Mesendoderm (in vitro differentiated cells): Measurements from ENCODE around the gene GOLGA2. TPM values are rescaled to one million over a fixed set of nuclear protein-coding genes. Genes with fewer than 3 reads are reported as not detected.

Experiments used
- DNase-seq: peaks from one replicate; pipeline ENCODE4 v3.0.0; 2013
- H2AK5ac ChIP-seq: 2 replicates; pipeline ENCODE4 v1.6.1; 2013; ENCODE audit warnings: low read length, inconsistent platforms
- H2BK120ac ChIP-seq: 2 replicates; pipeline ENCODE4 v1.6.1; 2013; ENCODE audit warnings: low read depth, mild to moderate bottlenecking, low read length, moderate library complexity, mixed read lengths
- H2BK15ac ChIP-seq: replicated peaks from 2 replicates; pipeline ENCODE4 v1.6.1; 2013; ENCODE audit warnings: low read depth, mild to moderate bottlenecking, moderate library complexity
- H2BK5ac ChIP-seq: 2 replicates; pipeline ENCODE4 v1.6.1; 2013; ENCODE audit warnings: low read length, inconsistent platforms
- H3K18ac ChIP-seq: 2 replicates; pipeline ENCODE4 v1.6.1; 2013; ENCODE audit warnings: mild to moderate bottlenecking, low read length, mixed read lengths
- H3K23ac ChIP-seq: one replicate; pipeline ENCODE4 v1.6.1; 2013; ENCODE audit warnings: low read length
- H3K27ac ChIP-seq: 2 replicates; pipeline ENCODE4 v1.5.1; 2013; ENCODE audit warnings: low read depth, mild to moderate bottlenecking, inconsistent platforms, low read length, moderate library complexity
- H3K27me3 ChIP-seq: 2 replicates; pipeline ENCODE4 v1.6.1; 2013; ENCODE audit warnings: low read length, control low read depth, mild to moderate bottlenecking, inconsistent platforms; ENCODE audit not compliant: insufficient read depth, poor library complexity
- H3K36me3 ChIP-seq: 2 replicates; pipeline ENCODE4 v1.6.1; 2013; ENCODE audit warnings: low read length, inconsistent platforms; ENCODE audit not compliant: control insufficient read depth, insufficient read depth
- H3K4ac ChIP-seq: one replicate; pipeline ENCODE4 v1.6.1; 2013; ENCODE audit warnings: low read depth, mild to moderate bottlenecking, low read length, moderate library complexity
- H3K4me1 ChIP-seq: 2 replicates; pipeline ENCODE4 v1.6.1; 2013; ENCODE audit warnings: low read depth, low read length, inconsistent platforms; ENCODE audit not compliant: control insufficient read depth
- H3K4me2 ChIP-seq: 2 replicates; pipeline ENCODE4 v1.6.1; 2013; ENCODE audit warnings: low read length
- H3K4me3 ChIP-seq: 2 replicates; pipeline ENCODE4 v1.5.1; 2013; ENCODE audit warnings: mild to moderate bottlenecking, low read length
- H3K56ac ChIP-seq: one replicate; pipeline ENCODE4 v1.6.1; 2013; ENCODE audit warnings: low read length
- H3K79me1 ChIP-seq: 2 replicates; pipeline ENCODE4 v1.6.1; 2013; ENCODE audit warnings: low read length, inconsistent platforms
- H3K79me2 ChIP-seq: 2 replicates; pipeline ENCODE4 v1.6.1; 2013; ENCODE audit warnings: mild to moderate bottlenecking, low read length; ENCODE audit not compliant: control insufficient read depth, insufficient read depth
- H3K9ac ChIP-seq: 2 replicates; pipeline ENCODE4 v1.6.1; 2013; ENCODE audit warnings: low read length, inconsistent platforms
- H4K5ac ChIP-seq: one replicate; pipeline ENCODE4 v1.6.1; 2013; ENCODE audit warnings: low read length
- H4K8ac ChIP-seq: one replicate; pipeline ENCODE4 v1.6.1; 2013; ENCODE audit warnings: low read depth, mild to moderate bottlenecking, control low read depth, low read length, moderate library complexity
- WGBS: extraction: QIAGEN DNeasy Blood & Tissue Kit; methylation state at CpG from one replicate; pipeline ENCODE4 v1.1.7; 2013; ENCODE audit warnings: low lambda C conversion rate, missing lambda C conversion rate; ENCODE audit not compliant: insufficient coverage; ENCODE audit errors: extremely low coverage; 5-methylcytosine and 5-hydroxymethylcytosine counted together
- polyA plus RNA-seq, 2 experiments: library from polyadenylated mRNA; stranded (reverse); fragments of 200-250 nt; gene quantifications; one replicate each; pipeline ENCODE4 v1.2.3, GENCODE V29; 2013

The GOLGA2 gene
- 27.1 TPM for polyA plus RNA-seq (2013, experiment 1 of 2)
- 28.3 TPM for polyA plus RNA-seq (2013, experiment 2 of 2)

DNA sequence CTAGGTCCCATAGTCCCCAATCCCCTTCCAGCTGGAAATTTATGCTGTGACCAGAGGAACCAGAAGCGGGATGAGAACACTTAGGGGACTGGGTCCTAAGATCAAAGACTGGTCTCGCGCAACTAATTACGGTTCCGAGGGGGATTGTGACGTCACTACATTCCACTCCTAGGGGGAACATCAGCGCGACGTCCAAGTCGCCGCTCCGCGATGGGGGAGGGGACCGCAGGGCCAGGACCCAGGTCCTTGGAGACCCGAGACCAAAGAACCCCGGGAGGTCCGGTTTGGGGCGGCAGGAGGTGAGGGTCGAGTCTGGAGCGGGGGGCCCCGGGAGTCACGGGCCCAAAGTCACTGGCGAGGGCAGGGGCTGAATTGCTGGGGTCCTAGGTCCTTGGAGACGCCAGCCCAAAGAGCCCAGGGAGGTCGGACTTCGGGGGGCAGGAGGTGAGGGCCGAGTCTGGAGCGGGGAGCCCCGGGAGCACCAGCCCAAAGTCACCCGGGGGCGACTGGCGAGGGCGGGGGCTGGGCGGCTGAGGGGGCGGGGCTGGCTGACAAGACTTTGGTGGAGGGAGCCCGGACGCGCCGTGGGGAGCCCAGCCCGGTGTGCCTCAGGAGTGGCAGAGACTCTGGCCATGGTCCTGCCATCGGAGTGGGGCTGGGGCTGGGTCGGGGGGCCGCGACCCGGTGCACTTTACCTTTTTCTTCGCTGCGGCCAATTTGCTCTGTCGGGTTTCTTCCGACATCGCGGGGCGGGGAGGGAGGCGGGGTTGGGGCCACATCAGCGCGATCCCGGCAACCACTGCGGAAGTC, at the start of gene GOLGA2:
Gene GOLGA2, minus strand, starts transcription at position 810 of the 810 bp plus-strand sequence. Its CDS starts 31 bp downstream, at position 779.
- Histone ChIP-seq H3K9ac (peak within 1 kb of the TSS; percentile 98), H3K4me1 (peaks cover 2% of the 10 kb centered on the region), H3K27ac (peak within 1 kb of the TSS; percentile 79), H3K4me2 (peak within 1 kb of the TSS; percentile 99), H3K4ac (peak within 1 kb of the TSS; percentile 93), H2BK15ac (no peak within 1 kb of the TSS), H2BK5ac (peak within 1 kb of the TSS; percentile 65), H3K79me1 (peaks cover 9% of the 10 kb centered on the region), H3K56ac (peak within 1 kb of the TSS; percentile 97), H3K27me3 (no peaks in the 10 kb centered on the region), H2AK5ac (peak within 1 kb of the TSS; percentile 58), H3K79me2 (peaks cover 4% of the 10 kb centered on the region), H4K8ac (peak within 1 kb of the TSS; percentile 84), H4K5ac (peak within 1 kb of the TSS; percentile 91), H2BK120ac (no peak within 1 kb of the TSS), H3K36me3 (peaks cover 2% of the 10 kb centered on the region), H3K4me3 (peak within 1 kb of the TSS; percentile 94), H3K23ac (peak within 1 kb of the TSS; percentile 89), H3K18ac (peak within 1 kb of the TSS; percentile 89)
- WGBS: no CpG with 5 or more reads among the region's 57 CpGs
- peak; percentile 74 for DNase-seq

DNA sequence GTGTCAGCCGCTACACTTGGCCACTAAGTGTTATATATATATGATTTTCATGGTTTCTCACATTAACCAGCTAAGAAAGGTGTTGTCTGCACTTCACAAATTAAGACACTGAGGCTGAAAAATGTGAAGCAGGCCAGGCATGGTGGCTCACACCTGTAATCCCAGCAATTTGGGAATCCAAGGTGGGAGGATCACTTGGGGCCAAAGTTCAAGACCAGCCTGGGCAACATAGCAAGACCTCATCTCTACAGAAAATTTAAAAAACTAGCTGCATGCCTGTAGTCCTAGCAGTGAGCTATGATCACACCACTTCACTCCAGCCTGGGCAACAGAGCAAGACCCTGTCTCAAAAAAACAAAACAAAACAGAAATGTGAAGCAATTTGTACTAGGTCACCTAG, 48.6 kb upstream of the GOLGA2 start:
- no peak overlapping the region for H3K56ac ChIP-seq
- H3K18ac ChIP-seq: no peak overlapping the region
- no CpG with 5 or more reads among the region's 1 CpG for WGBS
- no peak overlapping the region for H3K4me3 ChIP-seq
- H3K4ac ChIP-seq: no peak overlapping the region
- H3K79me2 ChIP-seq: peaks cover 15% of the 10 kb centered on the region
- no peak overlapping the region for H3K23ac ChIP-seq
- no peak overlapping the region for H4K5ac ChIP-seq
- H3K9ac ChIP-seq: no peak overlapping the region
- H3K4me2 ChIP-seq: no peak overlapping the region
- peaks cover 10% of the 10 kb centered on the region for H3K79me1 ChIP-seq
- H3K4me1 ChIP-seq: peaks cover 3% of the 10 kb centered on the region
- no peaks in the 10 kb centered on the region for H3K27me3 ChIP-seq
- H2BK120ac ChIP-seq: no peak overlapping the region
- H2BK15ac ChIP-seq: no peak overlapping the region
- H2AK5ac ChIP-seq: no peak overlapping the region
- peaks cover 10% of the 10 kb centered on the region for H3K36me3 ChIP-seq
- H3K27ac ChIP-seq: no peak overlapping the region
- H2BK5ac ChIP-seq: no peak overlapping the region
- DNase-seq: no peak
- H4K8ac ChIP-seq: no peak overlapping the region

DNA sequence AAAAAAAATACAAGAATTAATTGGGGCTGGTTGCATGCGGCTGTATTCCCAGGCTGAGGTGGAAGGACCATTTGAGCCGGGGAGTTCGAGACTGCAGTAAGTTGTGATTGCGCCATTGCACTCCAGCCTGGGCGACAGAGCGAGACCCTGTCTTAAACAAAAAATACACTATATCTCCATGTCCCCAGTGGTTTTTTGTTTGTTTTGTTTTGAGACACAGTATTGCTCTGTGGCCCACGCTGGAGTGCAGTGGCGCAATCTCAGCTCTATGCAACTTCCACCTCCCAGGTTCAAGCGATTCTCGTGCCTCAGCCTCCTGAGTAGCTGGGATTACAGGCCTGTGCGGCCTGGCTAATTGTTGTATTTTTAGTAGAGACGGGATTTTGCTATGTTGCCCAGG, 48.0 kb upstream of the GOLGA2 start:
- H3K4ac ChIP-seq: no peak overlapping the region
- no CpG with 5 or more reads among the region's 12 CpGs for WGBS
- H3K36me3 ChIP-seq: peaks cover 10% of the 10 kb centered on the region
- DNase-seq: no peak
- peak overlapping the region; percentile 27 for H3K56ac ChIP-seq
- no peak overlapping the region for H3K18ac ChIP-seq
- no peak overlapping the region for H2BK120ac ChIP-seq
- H2BK15ac ChIP-seq: no peak overlapping the region
- H3K79me2 ChIP-seq: peaks cover 15% of the 10 kb centered on the region
- H2AK5ac ChIP-seq: no peak overlapping the region
- peak overlapping the region; percentile 99 for H3K9ac ChIP-seq
- no peak overlapping the region for H2BK5ac ChIP-seq
- no peak overlapping the region for H4K5ac ChIP-seq
- H3K4me3 ChIP-seq: no peak overlapping the region
- H4K8ac ChIP-seq: no peak overlapping the region
- H3K79me1 ChIP-seq: peaks cover 10% of the 10 kb centered on the region
- H3K27me3 ChIP-seq: no peaks in the 10 kb centered on the region
- no peak overlapping the region for H3K23ac ChIP-seq
- H3K4me1 ChIP-seq: peaks cover 3% of the 10 kb centered on the region
- peak overlapping the region; percentile 85 for H3K4me2 ChIP-seq
- H3K27ac ChIP-seq: no peak overlapping the region

DNA sequence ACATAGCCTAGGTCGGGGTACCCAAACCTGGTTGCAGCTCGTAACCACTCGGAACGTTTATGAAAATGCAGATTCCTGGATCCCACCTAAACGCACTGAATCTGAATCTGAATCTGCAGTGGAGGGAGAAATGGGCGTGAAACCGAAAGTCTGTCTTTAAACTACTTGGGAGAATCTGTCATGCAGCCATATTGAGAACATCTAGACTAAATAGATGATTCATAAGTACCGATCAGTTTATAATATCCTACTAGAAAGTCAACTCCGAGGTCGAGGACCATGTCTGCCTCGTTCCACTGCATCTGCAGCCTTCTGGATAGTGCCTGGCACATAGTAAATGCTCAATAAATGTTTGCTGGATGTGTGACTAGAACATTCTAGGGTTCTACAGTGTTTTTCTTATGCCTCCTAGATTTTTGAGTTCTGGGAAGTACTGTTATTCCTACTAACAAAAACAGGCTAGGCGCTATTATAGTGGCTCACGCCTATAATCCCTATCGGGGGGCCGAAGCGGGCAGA, 47.5 kb upstream of the GOLGA2 start:
- no peak overlapping the region for H3K23ac ChIP-seq
- peaks cover 15% of the 10 kb centered on the region for H3K79me2 ChIP-seq
- peak overlapping the region; percentile 99 for H3K9ac ChIP-seq
- no peak overlapping the region for H2BK5ac ChIP-seq
- peak overlapping the region; percentile 94 for H3K4me3 ChIP-seq
- peak overlapping the region; percentile 19 for H3K4ac ChIP-seq
- peaks cover 9% of the 10 kb centered on the region for H3K36me3 ChIP-seq
- no peak overlapping the region for H2BK120ac ChIP-seq
- H4K5ac ChIP-seq: no peak overlapping the region
- peaks cover 10% of the 10 kb centered on the region for H3K79me1 ChIP-seq
- no peak overlapping the region for H4K8ac ChIP-seq
- H3K27ac ChIP-seq: no peak overlapping the region
- no peak overlapping the region for H3K18ac ChIP-seq
- H3K27me3 ChIP-seq: no peaks in the 10 kb centered on the region
- H3K56ac ChIP-seq: peak overlapping the region; percentile 99
- H3K4me1 ChIP-seq: peaks cover 3% of the 10 kb centered on the region
- no peak for DNase-seq
- H2AK5ac ChIP-seq: no peak overlapping the region
- H2BK15ac ChIP-seq: no peak overlapping the region
- WGBS: no CpG with 5 or more reads among the region's 16 CpGs
- peak overlapping the region; percentile 85 for H3K4me2 ChIP-seq

GRCh38 chr9:128322404-128323211, 46.8 kb upstream of the GOLGA2 start, which contains the start of the genes COQ4 and TRUB2:
Gene COQ4, plus strand, starts transcription at chr9:128322839. Its CDS starts 20 bp downstream, at chr9:128322859.
Gene TRUB2, minus strand, starts transcription at chr9:128322447. Its CDS starts 39 bp downstream, at chr9:128322408.
- peak within 1 kb of the TSS; percentile 99 for H3K9ac ChIP-seq
- peak within 1 kb of the TSS; percentile 19 for H3K4ac ChIP-seq
- peaks cover 15% of the 10 kb centered on the region for H3K79me2 ChIP-seq
- H3K56ac ChIP-seq: peak within 1 kb of the TSS; percentile 99
- DNase-seq: peak; percentile 96
- H2BK15ac ChIP-seq: no peak within 1 kb of the TSS
- H3K4me3 ChIP-seq: peak within 1 kb of the TSS; percentile 94
- peaks cover 10% of the 10 kb centered on the region for H3K79me1 ChIP-seq
- peak within 1 kb of the TSS; percentile 55 for H2AK5ac ChIP-seq
- peak within 1 kb of the TSS; percentile 99 for H3K4me2 ChIP-seq
- no peak within 1 kb of the TSS for H2BK120ac ChIP-seq
- H3K27me3 ChIP-seq: no peaks in the 10 kb centered on the region
- H3K4me1 ChIP-seq: peaks cover 3% of the 10 kb centered on the region
- peak within 1 kb of the TSS; percentile 70 for H3K27ac ChIP-seq
- peak within 1 kb of the TSS; percentile 98 for H2BK5ac ChIP-seq
- H4K5ac ChIP-seq: peak within 1 kb of the TSS; percentile 26
- no CpG with 5 or more reads among the region's 83 CpGs for WGBS
- no peak within 1 kb of the TSS for H4K8ac ChIP-seq
- H3K36me3 ChIP-seq: peaks cover 8% of the 10 kb centered on the region
- H3K18ac ChIP-seq: peak within 1 kb of the TSS; percentile 15
- H3K23ac ChIP-seq: peak within 1 kb of the TSS; percentile 92
